Measurements from ENCODE around the gene PLXNA4. TPM values are rescaled to one million over a fixed set of nuclear protein-coding genes. Genes with fewer than 3 reads are reported as not detected.

Gene PLXNA4
- total RNA-seq, 1 donor from 2014 or later, result 16.2 TPM

DNA sequence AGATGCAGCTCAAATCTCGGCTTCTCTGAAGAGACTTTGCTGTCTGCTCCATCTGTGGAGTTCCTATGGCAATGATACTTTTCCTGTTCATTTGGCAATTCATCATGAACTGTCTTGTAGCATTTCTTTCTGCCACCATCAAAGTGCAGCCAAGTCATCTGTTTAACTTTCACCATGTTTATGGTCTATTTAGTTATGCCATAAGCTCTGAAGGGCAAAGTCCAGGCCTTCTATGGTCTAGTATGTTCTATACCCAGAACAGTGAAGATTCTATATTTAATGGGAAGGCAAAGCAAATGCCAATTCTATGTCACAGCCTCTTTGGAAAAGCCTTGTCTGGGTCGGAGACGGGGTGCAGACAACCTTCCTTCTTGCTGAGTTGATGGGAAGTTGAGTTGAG is 472.6 kb downstream of the PLXNA4 start:
- no peak for DNase-seq
- Mint-ChIP-seq H3K9me3 (ENCODE audit: unreplicated experiment) (peaks cover 3% of the 10 kb centered on the region), H3K4me1 (ENCODE audit: low read depth, unreplicated experiment) (peaks cover 16% of the 10 kb centered on the region), H3K27me3 (ENCODE audit: unreplicated experiment) (peaks cover 9% of the 10 kb centered on the region), H3K4me3 (ENCODE audit: unreplicated experiment) (no peak overlapping the region), H3K36me3 (ENCODE audit: unreplicated experiment) (no peaks in the 10 kb centered on the region), H3K27ac (ENCODE audit: unreplicated experiment) (no peak overlapping the region)
- TF ChIP-seq, protein P1, sequence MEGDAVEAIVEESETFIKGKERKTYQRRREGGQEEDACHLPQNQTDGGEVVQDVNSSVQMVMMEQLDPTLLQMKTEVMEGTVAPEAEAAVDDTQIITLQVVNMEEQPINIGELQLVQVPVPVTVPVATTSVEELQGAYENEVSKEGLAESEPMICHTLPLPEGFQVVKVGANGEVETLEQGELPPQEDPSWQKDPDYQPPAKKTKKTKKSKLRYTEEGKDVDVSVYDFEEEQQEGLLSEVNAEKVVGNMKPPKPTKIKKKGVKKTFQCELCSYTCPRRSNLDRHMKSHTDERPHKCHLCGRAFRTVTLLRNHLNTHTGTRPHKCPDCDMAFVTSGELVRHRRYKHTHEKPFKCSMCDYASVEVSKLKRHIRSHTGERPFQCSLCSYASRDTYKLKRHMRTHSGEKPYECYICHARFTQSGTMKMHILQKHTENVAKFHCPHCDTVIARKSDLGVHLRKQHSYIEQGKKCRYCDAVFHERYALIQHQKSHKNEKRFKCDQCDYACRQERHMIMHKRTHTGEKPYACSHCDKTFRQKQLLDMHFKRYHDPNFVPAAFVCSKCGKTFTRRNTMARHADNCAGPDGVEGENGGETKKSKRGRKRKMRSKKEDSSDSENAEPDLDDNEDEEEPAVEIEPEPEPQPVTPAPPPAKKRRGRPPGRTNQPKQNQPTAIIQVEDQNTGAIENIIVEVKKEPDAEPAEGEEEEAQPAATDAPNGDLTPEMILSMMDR (IDR thresholded peaks at IDR 0.05; ENCODE audit: partially characterized antibody, unreplicated experiment), result no peak

DNA sequence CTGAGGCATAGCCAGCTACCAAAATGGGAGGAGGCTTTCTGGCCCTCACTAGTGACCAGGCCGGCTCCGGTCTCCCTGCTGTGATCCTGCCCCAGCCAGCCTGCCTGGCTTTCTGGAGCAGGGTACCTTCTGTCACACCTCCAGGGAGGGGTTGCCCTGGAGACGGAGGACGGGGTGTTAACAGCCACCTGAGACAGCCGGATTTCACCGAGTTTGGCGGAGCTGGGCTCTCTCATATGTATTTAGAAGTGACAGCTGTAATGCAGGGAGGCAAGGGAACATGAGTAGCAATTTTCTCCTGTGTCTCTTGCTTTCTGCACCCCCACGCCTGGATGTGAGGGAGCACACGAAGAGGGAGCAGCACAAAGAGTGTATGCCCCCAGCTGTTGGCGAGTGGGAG is 473.3 kb downstream of the PLXNA4 start:
- Mint-ChIP-seq H3K9me3 (ENCODE audit: unreplicated experiment) (peaks cover 2% of the 10 kb centered on the region), H3K4me3 (ENCODE audit: unreplicated experiment) (no peak overlapping the region), H3K36me3 (ENCODE audit: unreplicated experiment) (no peaks in the 10 kb centered on the region), H3K4me1 (ENCODE audit: low read depth, unreplicated experiment) (peaks cover 13% of the 10 kb centered on the region), H3K27me3 (ENCODE audit: unreplicated experiment) (peaks cover 7% of the 10 kb centered on the region), H3K27ac (ENCODE audit: unreplicated experiment) (no peak overlapping the region)
- peak; percentile 44 for DNase-seq
- TF ChIP-seq, protein P1 (IDR thresholded peaks at IDR 0.05; ENCODE audit: partially characterized antibody, unreplicated experiment), result no peak

DNA sequence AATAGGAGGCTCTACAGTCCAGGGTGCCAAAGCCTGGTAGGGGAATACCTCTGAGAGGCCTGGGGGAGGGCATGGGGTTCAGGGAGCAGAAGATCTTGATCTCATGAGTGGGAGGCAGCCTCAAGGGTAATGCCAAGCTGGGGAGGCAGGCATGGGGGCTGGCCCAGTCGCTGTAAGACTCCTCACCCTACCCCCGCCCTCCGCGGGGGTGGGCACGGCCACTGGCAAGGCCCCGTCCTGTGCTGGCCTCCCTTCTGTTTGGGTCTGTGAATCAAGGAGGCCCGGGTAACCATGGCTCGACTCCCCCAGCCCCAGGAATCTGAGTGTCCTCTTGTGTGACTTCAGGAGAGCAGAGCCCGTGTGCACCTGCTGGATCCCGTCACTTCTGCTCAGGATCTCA is 473.9 kb downstream of the PLXNA4 start:
- Mint-ChIP-seq H3K27ac (ENCODE audit: unreplicated experiment) (no peak overlapping the region), H3K4me1 (ENCODE audit: low read depth, unreplicated experiment) (peaks cover 16% of the 10 kb centered on the region), H3K4me3 (ENCODE audit: unreplicated experiment) (no peak overlapping the region), H3K9me3 (ENCODE audit: unreplicated experiment) (peaks cover 2% of the 10 kb centered on the region), H3K36me3 (ENCODE audit: unreplicated experiment) (no peaks in the 10 kb centered on the region), H3K27me3 (ENCODE audit: unreplicated experiment) (peaks cover 7% of the 10 kb centered on the region)
- TF ChIP-seq, protein P1 (IDR thresholded peaks at IDR 0.05; ENCODE audit: partially characterized antibody, unreplicated experiment), result no peak
- DNase-seq, result no peak

DNA sequence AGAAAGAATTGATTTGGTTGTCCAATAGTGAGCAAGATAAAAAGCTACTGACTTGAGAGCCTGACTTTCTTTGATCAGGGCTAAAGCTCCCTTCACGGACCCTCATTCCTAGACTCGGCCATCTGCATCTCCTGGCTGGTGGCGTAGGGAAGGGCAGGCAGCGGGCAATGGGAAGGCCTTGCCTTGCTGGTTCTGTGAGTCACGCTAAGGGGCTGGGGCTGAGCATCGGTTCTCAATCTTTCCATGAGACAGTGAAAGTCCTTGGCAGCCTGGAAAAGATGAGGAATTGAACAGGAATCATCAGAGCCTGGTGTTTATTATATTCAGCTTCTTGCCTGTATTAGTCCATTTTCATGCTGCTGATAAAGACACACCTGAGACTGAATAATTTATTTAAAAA is 475.3 kb downstream of the PLXNA4 start:
- Mint-ChIP-seq H3K4me3 (ENCODE audit: unreplicated experiment) (no peak overlapping the region), H3K27me3 (ENCODE audit: unreplicated experiment) (peaks cover 7% of the 10 kb centered on the region), H3K4me1 (ENCODE audit: low read depth, unreplicated experiment) (peaks cover 17% of the 10 kb centered on the region), H3K36me3 (ENCODE audit: unreplicated experiment) (no peaks in the 10 kb centered on the region), H3K9me3 (ENCODE audit: unreplicated experiment) (peaks cover 7% of the 10 kb centered on the region), H3K27ac (ENCODE audit: unreplicated experiment) (no peak overlapping the region)
- no peak for DNase-seq
- TF ChIP-seq, protein P1 (IDR thresholded peaks at IDR 0.05; ENCODE audit: partially characterized antibody, unreplicated experiment), result no peak

DNA sequence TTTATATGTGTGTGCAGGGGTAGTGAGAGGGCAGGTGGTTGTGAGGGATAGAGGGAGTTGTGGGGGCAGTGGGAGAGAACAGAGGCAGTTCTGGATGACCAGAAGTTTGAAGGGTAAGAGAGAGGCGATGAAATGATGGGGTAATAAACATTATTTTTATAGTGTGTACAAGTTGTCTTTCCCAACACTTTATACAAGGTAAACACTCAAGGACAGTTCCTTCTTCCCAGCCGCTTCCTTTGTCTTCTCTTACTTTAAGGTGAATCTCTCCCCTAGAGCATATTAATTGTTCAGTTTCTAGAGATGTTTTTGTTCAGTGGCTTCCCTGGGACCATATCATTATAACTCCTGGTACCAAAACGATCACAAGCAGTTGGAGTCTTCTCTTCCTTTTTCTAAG is 475.8 kb downstream of the PLXNA4 start:
- Mint-ChIP-seq H3K36me3 (ENCODE audit: unreplicated experiment) (no peaks in the 10 kb centered on the region), H3K27ac (ENCODE audit: unreplicated experiment) (no peak overlapping the region), H3K27me3 (ENCODE audit: unreplicated experiment) (peaks cover 7% of the 10 kb centered on the region), H3K4me3 (ENCODE audit: unreplicated experiment) (no peak overlapping the region), H3K9me3 (ENCODE audit: unreplicated experiment) (peaks cover 7% of the 10 kb centered on the region), H3K4me1 (ENCODE audit: low read depth, unreplicated experiment) (peaks cover 18% of the 10 kb centered on the region)
- TF ChIP-seq, protein P1 (IDR thresholded peaks at IDR 0.05; ENCODE audit: partially characterized antibody, unreplicated experiment), result no peak
- DNase-seq, result no peak
